Measurements from ENCODE around the gene CMIP. TPM values are rescaled to one million over a fixed set of nuclear protein-coding genes. Genes with fewer than 3 reads are reported as not detected.

Gene CMIP
- total RNA-seq, 4 donors from 2014 or later: 63.9 to 89.9 (median 70.0) TPM

GRCh38 chr16:81713295-81713772 lies 268.7 kb downstream of the CMIP start:
- peaks cover 18% of the 10 kb centered on the region for H3K36me3 ChIP-seq
- peaks cover 17% of the 10 kb centered on the region for H3K4me1 ChIP-seq
- TF ChIP-seq EP300 (IDR thresholded peaks at IDR 0.05): no peak
- TF ChIP-seq POLR2A (IDR thresholded peaks at IDR 0.05): no peak
- no peak for TF ChIP-seq POLR2AphosphoS5 (IDR thresholded peaks at IDR 0.05)
- TF ChIP-seq CTCF (IDR thresholded peaks at IDR 0.05): no peak
- H3K27ac ChIP-seq: no peak overlapping the region
- no peak for DNase-seq (ENCODE audit: low spot score in 2 of 2)
- H3K27me3 ChIP-seq: no peaks in the 10 kb centered on the region
- WGBS: 94% methylated on average over 10 of the region's 16 CpGs
- H3K9me3 ChIP-seq: no peaks in the 10 kb centered on the region
- no peak overlapping the region for H3K4me3 ChIP-seq

GRCh38 chr16:81713796-81714195 lies 269.2 kb downstream of the CMIP start:
- H3K27ac ChIP-seq: no peak overlapping the region
- TF ChIP-seq EP300 (IDR thresholded peaks at IDR 0.05): no peak
- no peak for TF ChIP-seq POLR2AphosphoS5 (IDR thresholded peaks at IDR 0.05)
- TF ChIP-seq POLR2A (IDR thresholded peaks at IDR 0.05): no peak
- TF ChIP-seq CTCF (IDR thresholded peaks at IDR 0.05): no peak
- no peak for DNase-seq (ENCODE audit: low spot score in 2 of 2)
- no peaks in the 10 kb centered on the region for H3K27me3 ChIP-seq
- no peaks in the 10 kb centered on the region for H3K9me3 ChIP-seq
- H3K4me3 ChIP-seq: no peak overlapping the region
- peaks cover 15% of the 10 kb centered on the region for H3K36me3 ChIP-seq
- 94% methylated on average over 9 of the region's 11 CpGs for WGBS
- peaks cover 19% of the 10 kb centered on the region for H3K4me1 ChIP-seq

- 92% methylated on average over 7 of the region's 7 CpGs for WGBS
- TF ChIP-seq CTCF (IDR thresholded peaks at IDR 0.05) (no peak), EP300 (IDR thresholded peaks at IDR 0.05) (no peak), POLR2A (IDR thresholded peaks at IDR 0.05) (no peak), POLR2AphosphoS5 (IDR thresholded peaks at IDR 0.05) (no peak)
- Histone ChIP-seq H3K9me3 (no peaks in the 10 kb centered on the region), H3K27ac (no peak overlapping the region), H3K4me3 (no peak overlapping the region), H3K36me3 (peaks cover 7% of the 10 kb centered on the region), H3K4me1 (peaks cover 24% of the 10 kb centered on the region), H3K27me3 (no peaks in the 10 kb centered on the region)
- no peak for DNase-seq (ENCODE audit: low spot score in 2 of 2)
Observed at GRCh38 chr16:81714583-81714982, 270.0 kb downstream of the CMIP start.

GRCh38 chr16:81715358-81716196 lies 271.0 kb downstream of the CMIP start:
- TF ChIP-seq POLR2A (IDR thresholded peaks at IDR 0.05): no peak
- no peak for TF ChIP-seq CTCF (IDR thresholded peaks at IDR 0.05)
- TF ChIP-seq POLR2AphosphoS5 (IDR thresholded peaks at IDR 0.05): no peak
- no peak for TF ChIP-seq EP300 (IDR thresholded peaks at IDR 0.05)
- Histone ChIP-seq H3K4me3 (no peak overlapping the region), H3K4me1 (peaks cover 27% of the 10 kb centered on the region), H3K27me3 (no peaks in the 10 kb centered on the region), H3K9me3 (no peaks in the 10 kb centered on the region), H3K27ac (no peak overlapping the region), H3K36me3 (no peaks in the 10 kb centered on the region)
- 62% methylated on average over 11 of the region's 11 CpGs for WGBS
- DNase-seq (ENCODE audit: low spot score in 2 of 2): no peak

- DNase-seq (ENCODE audit: low spot score in 2 of 2): no peak
- Histone ChIP-seq H3K9me3 (no peaks in the 10 kb centered on the region), H3K27ac (no peak overlapping the region), H3K4me1 (peaks cover 16% of the 10 kb centered on the region), H3K36me3 (no peaks in the 10 kb centered on the region), H3K4me3 (no peak overlapping the region), H3K27me3 (no peaks in the 10 kb centered on the region)
- TF ChIP-seq POLR2A (IDR thresholded peaks at IDR 0.05): no peak
- TF ChIP-seq CTCF (IDR thresholded peaks at IDR 0.05): no peak
- no peak for TF ChIP-seq POLR2AphosphoS5 (IDR thresholded peaks at IDR 0.05)
- TF ChIP-seq EP300 (IDR thresholded peaks at IDR 0.05): no peak
- 64% methylated on average over 10 of the region's 10 CpGs for WGBS
Observed at GRCh38 chr16:81716478-81717225, 272.0 kb downstream of the CMIP start.
